ENCODE measurements around the gene EHBP1L1.

- TF ChIP-seq, protein P1, sequence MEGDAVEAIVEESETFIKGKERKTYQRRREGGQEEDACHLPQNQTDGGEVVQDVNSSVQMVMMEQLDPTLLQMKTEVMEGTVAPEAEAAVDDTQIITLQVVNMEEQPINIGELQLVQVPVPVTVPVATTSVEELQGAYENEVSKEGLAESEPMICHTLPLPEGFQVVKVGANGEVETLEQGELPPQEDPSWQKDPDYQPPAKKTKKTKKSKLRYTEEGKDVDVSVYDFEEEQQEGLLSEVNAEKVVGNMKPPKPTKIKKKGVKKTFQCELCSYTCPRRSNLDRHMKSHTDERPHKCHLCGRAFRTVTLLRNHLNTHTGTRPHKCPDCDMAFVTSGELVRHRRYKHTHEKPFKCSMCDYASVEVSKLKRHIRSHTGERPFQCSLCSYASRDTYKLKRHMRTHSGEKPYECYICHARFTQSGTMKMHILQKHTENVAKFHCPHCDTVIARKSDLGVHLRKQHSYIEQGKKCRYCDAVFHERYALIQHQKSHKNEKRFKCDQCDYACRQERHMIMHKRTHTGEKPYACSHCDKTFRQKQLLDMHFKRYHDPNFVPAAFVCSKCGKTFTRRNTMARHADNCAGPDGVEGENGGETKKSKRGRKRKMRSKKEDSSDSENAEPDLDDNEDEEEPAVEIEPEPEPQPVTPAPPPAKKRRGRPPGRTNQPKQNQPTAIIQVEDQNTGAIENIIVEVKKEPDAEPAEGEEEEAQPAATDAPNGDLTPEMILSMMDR (IDR thresholded peaks at IDR 0.05): no peak
- no peak for TF ChIP-seq ZFX (IDR thresholded peaks at IDR 0.05; ENCODE audit: borderline replicate concordance)
Measured at GRCh38 chr11:65532388-65533064, 43.3 kb upstream of the EHBP1L1 start.
